ENCODE results near the gene CCDC88B.

The CCDC88B gene

GRCh38 chr11:64337538-64338249 is 2.3 kb upstream of the CCDC88B start:
- no peak overlapping the region for H3K4me3 ChIP-seq (ENCODE audit: low read depth, low read length)
- TF ChIP-seq CTCF (IDR thresholded peaks at IDR 0.05; ENCODE audit: low read depth, low read length, missing control alignments): no peak
- no peak for DNase-seq (ENCODE audit: low read depth)

GRCh38 chr11:64338716-64339115 is 1.3 kb upstream of the CCDC88B start:
- no peak for DNase-seq (ENCODE audit: low read depth)
- H3K4me3 ChIP-seq (ENCODE audit: low read depth, low read length): no peak overlapping the region; the same call in 1 of the 2 replicates
- TF ChIP-seq CTCF (IDR thresholded peaks at IDR 0.05; ENCODE audit: low read depth, low read length, missing control alignments): no peak

GRCh38 chr11:64339286-64339685 is 718 bp upstream of the CCDC88B start:
- H3K4me3 ChIP-seq (ENCODE audit: low read depth, low read length): peak overlapping the region; percentile 62
- DNase-seq (ENCODE audit: low read depth): no peak
- no peak for TF ChIP-seq CTCF (IDR thresholded peaks at IDR 0.05; ENCODE audit: low read depth, low read length, missing control alignments)

GRCh38 chr11:64340671-64341335 is 799 bp downstream of the CCDC88B start:
- peak; percentile 28 for TF ChIP-seq CTCF (IDR thresholded peaks at IDR 0.05; ENCODE audit: low read depth, low read length, missing control alignments)
- peak overlapping the region; percentile 62 for H3K4me3 ChIP-seq (ENCODE audit: low read depth, low read length)
- DNase-seq (ENCODE audit: low read depth): no peak

GRCh38 chr11:64341429-64341828 is 1.4 kb downstream of the CCDC88B start:
- TF ChIP-seq CTCF (IDR thresholded peaks at IDR 0.05; ENCODE audit: low read depth, low read length, missing control alignments): no peak
- no peak for DNase-seq (ENCODE audit: low read depth)
- no peak overlapping the region; the same call in 1 of the 2 replicates for H3K4me3 ChIP-seq (ENCODE audit: low read depth, low read length)

- peak; percentile 35 for TF ChIP-seq CTCF (IDR thresholded peaks at IDR 0.05; ENCODE audit: low read depth, low read length, missing control alignments)
- no peak for DNase-seq (ENCODE audit: low read depth)
- H3K4me3 ChIP-seq (ENCODE audit: low read depth, low read length): no peak overlapping the region; the same call in 1 of the 2 replicates
Observed at GRCh38 chr11:64341851-64342791, 2.1 kb downstream of the CCDC88B start.

All from GM12864 (cell line).